Keratinocyte (primary cell): ENCODE data around the gene RAB37.

Experiments used
- EZH2 ChIP-seq: IDR thresholded peaks from one replicate; pipeline ENCODE4 v1.6.1; 2012; ENCODE audit warnings: inconsistent platforms, mild to moderate bottlenecking, low read length, moderate library complexity
- TF ChIP-seq, protein P1 (sequence below), 3 experiments: IDR thresholded peaks in 1 of 3; conservative IDR thresholded peaks in 1 of 3; optimal IDR thresholded peaks in 1 of 3; 2 replicates in 2 of 3; 3 replicates in 1 of 3; pipeline versions ENCODE3 to v1.5.1; 2011; ENCODE audit warnings: low read length in 3 of 3, mild to moderate bottlenecking in 3 of 3, moderate library complexity in 2 of 3, control low read depth in 1 of 3, inconsistent platforms in 1 of 3; ENCODE audit not compliant: insufficient read depth in 2 of 3; ENCODE audit errors: extremely low read depth in 1 of 3

DNA sequence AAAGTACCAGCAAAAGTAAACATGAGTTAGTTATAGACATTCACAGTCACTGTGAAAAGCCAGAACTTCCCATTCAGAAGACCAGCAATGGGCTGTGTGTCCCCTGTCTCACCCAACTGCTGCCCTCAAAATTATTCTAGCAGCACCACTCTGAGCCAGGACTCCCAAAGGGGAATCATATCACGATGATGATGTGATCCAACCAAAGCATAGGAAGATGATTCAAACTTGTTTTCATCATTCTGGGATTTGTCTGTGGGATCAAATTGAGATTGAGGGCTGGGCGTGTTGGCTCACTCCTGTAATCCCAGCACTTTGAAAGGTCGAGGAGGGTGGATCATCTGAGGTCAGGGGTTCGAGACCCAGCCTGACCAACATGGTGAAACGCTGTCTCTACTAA is 45.5 kb downstream of the RAB37 start:
- TF ChIP-seq, protein P1, sequence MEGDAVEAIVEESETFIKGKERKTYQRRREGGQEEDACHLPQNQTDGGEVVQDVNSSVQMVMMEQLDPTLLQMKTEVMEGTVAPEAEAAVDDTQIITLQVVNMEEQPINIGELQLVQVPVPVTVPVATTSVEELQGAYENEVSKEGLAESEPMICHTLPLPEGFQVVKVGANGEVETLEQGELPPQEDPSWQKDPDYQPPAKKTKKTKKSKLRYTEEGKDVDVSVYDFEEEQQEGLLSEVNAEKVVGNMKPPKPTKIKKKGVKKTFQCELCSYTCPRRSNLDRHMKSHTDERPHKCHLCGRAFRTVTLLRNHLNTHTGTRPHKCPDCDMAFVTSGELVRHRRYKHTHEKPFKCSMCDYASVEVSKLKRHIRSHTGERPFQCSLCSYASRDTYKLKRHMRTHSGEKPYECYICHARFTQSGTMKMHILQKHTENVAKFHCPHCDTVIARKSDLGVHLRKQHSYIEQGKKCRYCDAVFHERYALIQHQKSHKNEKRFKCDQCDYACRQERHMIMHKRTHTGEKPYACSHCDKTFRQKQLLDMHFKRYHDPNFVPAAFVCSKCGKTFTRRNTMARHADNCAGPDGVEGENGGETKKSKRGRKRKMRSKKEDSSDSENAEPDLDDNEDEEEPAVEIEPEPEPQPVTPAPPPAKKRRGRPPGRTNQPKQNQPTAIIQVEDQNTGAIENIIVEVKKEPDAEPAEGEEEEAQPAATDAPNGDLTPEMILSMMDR (optimal IDR thresholded peaks at IDR 0.05 in 1 of 3, IDR thresholded peaks at IDR 0.05 in 1 of 3, conservative IDR thresholded peaks at IDR 0.05 in 1 of 3; ENCODE audit: extremely low read depth in 1 of 3, insufficient read depth in 2 of 3, low read length in 3 of 3) = no peak
- no peak for TF ChIP-seq EZH2
